Measurements from ENCODE around the gene CTNNA3. TPM values are rescaled to one million over a fixed set of nuclear protein-coding genes. Genes with fewer than 3 reads are reported as not detected.

CTNNA3 gene
- total RNA-seq, 4 donors from 2014 or later: 0.04 to 0.19 (median 0.11) TPM

GRCh38 chr10:66773472-66773817 lies 922.5 kb downstream of the CTNNA3 start:
- no peak for DNase-seq (ENCODE audit: low spot score in 2 of 2)
- TF ChIP-seq CTCF (IDR thresholded peaks at IDR 0.05): no peak
- TF ChIP-seq POLR2A (IDR thresholded peaks at IDR 0.05): no peak
- intact Hi-C loops (cut with DNase I; ENCODE audit: low total_unique reads): no loop called here
- 78 to 87% methylated on average over 6 to 7 of the region's 7 CpGs for whole genome bisulfite sequencing, 2 donors
- H3K4me3 ChIP-seq (ENCODE audit: low read depth, poor library complexity, severe bottlenecking): no peak overlapping the region

GRCh38 chr10:66772548-66773471 lies 923.2 kb downstream of the CTNNA3 start:
- 79 to 84% methylated on average over 4 of the region's 4 CpGs for WGBS, 2 donors
- no peak for DNase-seq (ENCODE audit: low spot score in 2 of 2)
- TF ChIP-seq CTCF (IDR thresholded peaks at IDR 0.05): no peak
- TF ChIP-seq POLR2A (IDR thresholded peaks at IDR 0.05): no peak
- intact Hi-C loops (cut with DNase I; ENCODE audit: low total_unique reads): no loop called here
- H3K4me3 ChIP-seq (ENCODE audit: low read depth, poor library complexity, severe bottlenecking): no peak overlapping the region

GRCh38 chr10:66767707-66768106 lies 928.3 kb downstream of the CTNNA3 start:
- no peak for DNase-seq (ENCODE audit: low spot score in 2 of 2)
- H3K4me3 ChIP-seq (ENCODE audit: low read depth, poor library complexity, severe bottlenecking): no peak overlapping the region
- WGBS, 2 donors: 11 to 18% methylated on average over 2 of the region's 2 CpGs
- intact Hi-C loops (cut with DNase I; ENCODE audit: low total_unique reads): no loop called here
- TF ChIP-seq CTCF (IDR thresholded peaks at IDR 0.05) (no peak), POLR2A (IDR thresholded peaks at IDR 0.05) (no peak)

GRCh38 chr10:66762218-66762729 lies 933.7 kb downstream of the CTNNA3 start:
- no peak overlapping the region for H3K4me3 ChIP-seq (ENCODE audit: low read depth, poor library complexity, severe bottlenecking)
- no peak for DNase-seq (ENCODE audit: low spot score in 2 of 2)
- WGBS, 2 donors: 68 to 87% methylated on average over 4 of the region's 4 CpGs
- TF ChIP-seq POLR2A (IDR thresholded peaks at IDR 0.05): no peak
- intact Hi-C loops (cut with DNase I; ENCODE audit: low total_unique reads): no loop called here

- no peak for DNase-seq (ENCODE audit: low spot score in 2 of 2)
- 89 to 91% methylated on average over 1 of the region's 1 CpG for WGBS, 2 donors
- intact Hi-C loops (cut with DNase I; ENCODE audit: low total_unique reads): no loop called here
- H3K4me3 ChIP-seq (ENCODE audit: low read depth, poor library complexity, severe bottlenecking): no peak overlapping the region
- TF ChIP-seq POLR2A (IDR thresholded peaks at IDR 0.05) (no peak), CTCF (IDR thresholded peaks at IDR 0.05) (no peak)
Measured at GRCh38 chr10:66760941-66761340, 935.1 kb downstream of the CTNNA3 start.

- no peak overlapping the region for H3K4me3 ChIP-seq (ENCODE audit: low read depth, poor library complexity, severe bottlenecking)
- intact Hi-C loops (cut with DNase I; ENCODE audit: low total_unique reads): no loop called here
- DNase-seq (ENCODE audit: low spot score in 2 of 2): no peak
- 65 to 66% methylated on average over 3 of the region's 3 CpGs for WGBS, 2 donors
- TF ChIP-seq CTCF (IDR thresholded peaks at IDR 0.05) (no peak), POLR2A (IDR thresholded peaks at IDR 0.05) (no peak)
Measured at GRCh38 chr10:66755474-66755873, 940.5 kb downstream of the CTNNA3 start.

Measured in lower leg skin (tissue), 4 donors.